AG10803 (cell line): ENCODE results near the gene PAQR6.

Experiments used
- DNase-seq: peaks from one replicate; pipeline ENCODE4 v3.0.0; 2010; ENCODE audit warnings: low read depth
- H3K4me3 ChIP-seq: 2 replicates; pipeline ENCODE4 v1.5.1; 2011; ENCODE audit warnings: mild to moderate bottlenecking, low read length, control low read depth
- TF ChIP-seq, protein P1 (sequence below): conservative IDR thresholded peaks from 2 replicates; pipeline ENCODE4 v1.5.1; 2011; ENCODE audit warnings: mild to moderate bottlenecking, low read length, control low read depth, inconsistent platforms

Gene PAQR6

GRCh38 chr1:156281693-156282478 lies 34.0 kb upstream of the PAQR6 start:
- TF ChIP-seq, protein P1, sequence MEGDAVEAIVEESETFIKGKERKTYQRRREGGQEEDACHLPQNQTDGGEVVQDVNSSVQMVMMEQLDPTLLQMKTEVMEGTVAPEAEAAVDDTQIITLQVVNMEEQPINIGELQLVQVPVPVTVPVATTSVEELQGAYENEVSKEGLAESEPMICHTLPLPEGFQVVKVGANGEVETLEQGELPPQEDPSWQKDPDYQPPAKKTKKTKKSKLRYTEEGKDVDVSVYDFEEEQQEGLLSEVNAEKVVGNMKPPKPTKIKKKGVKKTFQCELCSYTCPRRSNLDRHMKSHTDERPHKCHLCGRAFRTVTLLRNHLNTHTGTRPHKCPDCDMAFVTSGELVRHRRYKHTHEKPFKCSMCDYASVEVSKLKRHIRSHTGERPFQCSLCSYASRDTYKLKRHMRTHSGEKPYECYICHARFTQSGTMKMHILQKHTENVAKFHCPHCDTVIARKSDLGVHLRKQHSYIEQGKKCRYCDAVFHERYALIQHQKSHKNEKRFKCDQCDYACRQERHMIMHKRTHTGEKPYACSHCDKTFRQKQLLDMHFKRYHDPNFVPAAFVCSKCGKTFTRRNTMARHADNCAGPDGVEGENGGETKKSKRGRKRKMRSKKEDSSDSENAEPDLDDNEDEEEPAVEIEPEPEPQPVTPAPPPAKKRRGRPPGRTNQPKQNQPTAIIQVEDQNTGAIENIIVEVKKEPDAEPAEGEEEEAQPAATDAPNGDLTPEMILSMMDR = no peak
- no peak for DNase-seq
- peak overlapping the region; percentile 96 for H3K4me3 ChIP-seq

DNA sequence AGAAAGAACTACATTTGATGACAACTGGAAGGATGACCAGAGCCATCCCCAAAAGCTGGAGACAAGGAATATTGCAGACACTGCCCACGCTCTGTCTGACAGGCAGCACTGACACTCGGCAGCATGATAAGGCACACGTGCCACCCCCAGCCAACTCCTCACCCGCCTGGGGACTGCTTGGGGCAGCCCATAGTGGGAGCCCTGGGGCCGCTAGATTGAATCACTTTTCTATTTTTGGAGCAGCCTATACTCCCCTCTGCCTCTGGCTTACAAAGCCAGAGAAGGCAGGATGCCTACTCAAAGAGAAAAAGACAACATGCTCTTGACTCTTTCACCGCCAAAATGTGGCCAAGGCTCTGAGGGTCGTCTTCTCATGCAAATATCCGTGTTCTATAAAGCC lies 33.4 kb upstream of the PAQR6 start:
- H3K4me3 ChIP-seq = peak overlapping the region; percentile 96
- DNase-seq = peak; percentile 35
- TF ChIP-seq, protein P1 = no peak; the same call in 1 of the 2 replicates

GRCh38 chr1:156279837-156280236 lies 32.0 kb upstream of the PAQR6 start:
- TF ChIP-seq, protein P1 = no peak
- DNase-seq = no peak
- no peak overlapping the region for H3K4me3 ChIP-seq

GRCh38 chr1:156276966-156277381 lies 29.1 kb upstream of the PAQR6 start:
- no peak overlapping the region for H3K4me3 ChIP-seq
- DNase-seq = peak; percentile 55
- TF ChIP-seq, protein P1 = no peak

DNA sequence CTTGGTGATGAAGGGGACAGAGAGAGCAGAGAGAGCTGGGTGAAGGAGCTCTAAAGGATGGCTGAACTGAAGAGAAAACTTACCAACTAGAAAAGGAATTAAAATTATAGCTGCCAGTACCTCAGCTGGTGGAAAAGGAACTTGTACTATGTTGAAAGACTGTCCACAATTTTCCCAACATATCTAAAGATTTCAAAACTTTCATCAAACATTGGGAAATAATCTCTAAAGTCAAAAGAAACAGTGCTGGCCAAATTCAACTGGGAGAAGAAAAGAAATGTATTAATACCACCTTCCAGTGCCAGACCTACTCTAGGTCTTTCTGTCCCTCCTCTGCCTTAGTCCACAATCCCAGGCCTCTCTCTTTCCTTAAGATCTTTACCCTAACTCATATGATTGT lies 28.7 kb upstream of the PAQR6 start:
- TF ChIP-seq, protein P1 = no peak
- peak; percentile 70 for DNase-seq
- H3K4me3 ChIP-seq = no peak overlapping the region

- no peak for DNase-seq
- H3K4me3 ChIP-seq = no peak overlapping the region
- TF ChIP-seq, protein P1 = no peak
These were observed 22.5 kb upstream of the PAQR6 start for GRCh38 chr1:156270314-156270713.

GRCh38 chr1:156268336-156268735 lies 20.5 kb upstream of the PAQR6 start:
- TF ChIP-seq, protein P1 = no peak
- H3K4me3 ChIP-seq = no peak overlapping the region
- DNase-seq = no peak
